Stimulated activated CD8-positive, alpha-beta memory T cell treated with anti-CD3 and anti-CD28 coated beads, Interleukin-4, amount 100 ng/mL, for 24 hours (primary cell): ENCODE data around the gene TENM4.

Experiments used
- DNase-seq: peaks from one replicate; pipeline ENCODE4 v3.0.0-alpha.2; 2020; ENCODE audit warnings: low read depth

Gene TENM4

GRCh38 chr11:78786086-78786485 is 654.7 kb downstream of the TENM4 start:
- DNase-seq: no peak

GRCh38 chr11:78784321-78785061 is 656.3 kb downstream of the TENM4 start:
- no peak for DNase-seq

- no peak for DNase-seq
Measured at GRCh38 chr11:78783846-78784245, 657.0 kb downstream of the TENM4 start.

GRCh38 chr11:78783301-78783700 is 657.5 kb downstream of the TENM4 start:
- no peak for DNase-seq

- DNase-seq: no peak
Measured at GRCh38 chr11:78782725-78783124, 658.1 kb downstream of the TENM4 start.

- no peak for DNase-seq
Measured at GRCh38 chr11:78780889-78781288, 659.9 kb downstream of the TENM4 start.

GRCh38 chr11:78773492-78773891 is 667.3 kb downstream of the TENM4 start:
- DNase-seq: no peak

- DNase-seq: no peak
Measured at GRCh38 chr11:78773077-78773476, 667.8 kb downstream of the TENM4 start.

GRCh38 chr11:78772186-78772585 is 668.6 kb downstream of the TENM4 start:
- DNase-seq: no peak

GRCh38 chr11:78770931-78771330 is 669.9 kb downstream of the TENM4 start:
- DNase-seq: no peak

- DNase-seq: no peak
Measured at GRCh38 chr11:78768971-78769370, 671.9 kb downstream of the TENM4 start.

- no peak for DNase-seq
Measured at GRCh38 chr11:78768345-78768744, 672.5 kb downstream of the TENM4 start.

GRCh38 chr11:78767027-78767932 is 673.5 kb downstream of the TENM4 start:
- DNase-seq: no peak

- no peak for DNase-seq
Measured at GRCh38 chr11:78764946-78765345, 675.9 kb downstream of the TENM4 start.

- DNase-seq: no peak
Measured at GRCh38 chr11:78763664-78764063, 677.2 kb downstream of the TENM4 start.

- no peak for DNase-seq
Measured at GRCh38 chr11:78762105-78762504, 678.7 kb downstream of the TENM4 start.

- DNase-seq: no peak
Measured at GRCh38 chr11:78759071-78759470, 681.8 kb downstream of the TENM4 start.

- no peak for DNase-seq
Measured at GRCh38 chr11:78753297-78753696, 687.5 kb downstream of the TENM4 start.

GRCh38 chr11:78752494-78752893 is 688.3 kb downstream of the TENM4 start:
- no peak for DNase-seq

- DNase-seq: no peak
Measured at GRCh38 chr11:78748918-78749690, 691.7 kb downstream of the TENM4 start.

GRCh38 chr11:78744949-78745348 is 695.9 kb downstream of the TENM4 start:
- DNase-seq: no peak

GRCh38 chr11:78744202-78744601 is 696.6 kb downstream of the TENM4 start:
- no peak for DNase-seq
